ENCODE measurements around the gene CNOT1. TPM values are rescaled to one million over a fixed set of nuclear protein-coding genes. Genes with fewer than 3 reads are reported as not detected.

CNOT1 gene
- total and polyA plus RNA-seq, 2 of the 4 experiments (the other 2 are of a cell fraction) = 85.5 to 357 TPM

GRCh38 chr16:58639836-58640235, 10.2 kb upstream of the CNOT1 start:
- Histone ChIP-seq H3K27ac (ENCODE audit: insufficient read depth, low read length) (no peak overlapping the region), H3K56ac (ENCODE audit: extremely low read depth, insufficient read depth, low read length) (no peak overlapping the region), H3K4me2 (ENCODE audit: low read depth, low read length) (no peak overlapping the region), H2AFZ (replicated peaks; ENCODE audit: low read length, poor library complexity) (no peak overlapping the region), H3K4ac (ENCODE audit: low read depth, low read length) (no peak overlapping the region), H3K79me1 (ENCODE audit: low read depth in 1 of 2, low read length in 2 of 2) (no peaks in the 10 kb centered on the region), H3K9me3 (ENCODE audit: control insufficient read depth, insufficient read depth, low read length) (no peaks in the 10 kb centered on the region), H3K36me3 (ENCODE audit: control insufficient read depth, insufficient read depth, low read length) (no peaks in the 10 kb centered on the region), H3K14ac (replicated peaks; ENCODE audit: low read depth, low read length) (no peak overlapping the region), H3K27me3 (ENCODE audit: control insufficient read depth, insufficient read depth, low read length) (no peaks in the 10 kb centered on the region), H4K5ac (ENCODE audit: low read depth, low read length) (no peak overlapping the region), H3K9me1 (ENCODE audit: insufficient read depth, low read length) (peaks cover 3% of the 10 kb centered on the region; the same call in 1 of the 2 replicates), H2AK5ac (ENCODE audit: low read depth, low read length) (no peak overlapping the region), H3K4me1 (ENCODE audit: control insufficient read depth, insufficient read depth, low read length) (peaks cover 1% of the 10 kb centered on the region; the same call in 1 of the 2 replicates), H3K23ac (ENCODE audit: low read depth, low read length) (no peak overlapping the region), H3K9ac (ENCODE audit: low read depth, low read length) (no peak overlapping the region), H3K18ac (ENCODE audit: low read depth, low read length) (no peak overlapping the region), H2BK120ac (ENCODE audit: low read depth, low read length) (no peak overlapping the region), H2AK9ac (replicated peaks; ENCODE audit: low read depth, low read length, poor library complexity) (no peak overlapping the region), H2BK5ac (ENCODE audit: low read depth, low read length, poor library complexity, severe bottlenecking) (no peak overlapping the region), H4K91ac (ENCODE audit: insufficient read depth, low read depth, low read length) (no peak overlapping the region), H2BK15ac (ENCODE audit: low read depth, low read length) (no peak overlapping the region), H2BK20ac (ENCODE audit: low read depth, low read length) (no peak overlapping the region), H4K20me1 (ENCODE audit: insufficient read depth, low read length) (no peaks in the 10 kb centered on the region), H4K8ac (ENCODE audit: low read depth in 2 of 2, low read length in 2 of 2) (no peak overlapping the region), H3K4me3 (ENCODE audit: insufficient read depth, low read depth, low read length) (no peak overlapping the region)
- TF ChIP-seq BHLHE40 (IDR thresholded peaks at IDR 0.05; ENCODE audit: low read depth, low read length) (no peak), RCOR1 (IDR thresholded peaks at IDR 0.05; ENCODE audit: insufficient replicate concordance, low read length) (no peak), POLR2A (IDR thresholded peaks at IDR 0.05; ENCODE audit: low read depth, low read length) (no peak), ELK1 (IDR thresholded peaks at IDR 0.05; ENCODE audit: borderline replicate concordance, low read depth, low read length) (no peak), MAFK (IDR thresholded peaks at IDR 0.05; ENCODE audit: low read depth, low read length) (no peak), MAZ (IDR thresholded peaks at IDR 0.05; ENCODE audit: borderline replicate concordance, low read depth, low read length) (no peak), CHD1 (IDR thresholded peaks at IDR 0.05; ENCODE audit: low read depth, low read length) (no peak), MXI1 (IDR thresholded peaks at IDR 0.05; ENCODE audit: borderline replicate concordance, low read depth, low read length) (no peak), RAD21 (IDR thresholded peaks at IDR 0.05; ENCODE audit: low read length) (no peak), NFE2L2 (IDR thresholded peaks at IDR 0.05; ENCODE audit: low read depth, low read length) (no peak), SMC3 (IDR thresholded peaks at IDR 0.05; ENCODE audit: low read depth, low read length) (no peak), CEBPB (IDR thresholded peaks at IDR 0.05; ENCODE audit: low read depth, low read length) (no peak), FOS (IDR thresholded peaks at IDR 0.05; ENCODE audit: low read depth, low read length) (no peak), RFX5 (IDR thresholded peaks at IDR 0.05; ENCODE audit: low read depth, low read length) (no peak)
- TF ChIP-seq, protein P1, sequence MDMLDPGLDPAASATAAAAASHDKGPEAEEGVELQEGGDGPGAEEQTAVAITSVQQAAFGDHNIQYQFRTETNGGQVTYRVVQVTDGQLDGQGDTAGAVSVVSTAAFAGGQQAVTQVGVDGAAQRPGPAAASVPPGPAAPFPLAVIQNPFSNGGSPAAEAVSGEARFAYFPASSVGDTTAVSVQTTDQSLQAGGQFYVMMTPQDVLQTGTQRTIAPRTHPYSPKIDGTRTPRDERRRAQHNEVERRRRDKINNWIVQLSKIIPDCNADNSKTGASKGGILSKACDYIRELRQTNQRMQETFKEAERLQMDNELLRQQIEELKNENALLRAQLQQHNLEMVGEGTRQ (IDR thresholded peaks at IDR 0.05; ENCODE audit: low read depth, low read length) = no peak
- TF ChIP-seq, protein P2, sequence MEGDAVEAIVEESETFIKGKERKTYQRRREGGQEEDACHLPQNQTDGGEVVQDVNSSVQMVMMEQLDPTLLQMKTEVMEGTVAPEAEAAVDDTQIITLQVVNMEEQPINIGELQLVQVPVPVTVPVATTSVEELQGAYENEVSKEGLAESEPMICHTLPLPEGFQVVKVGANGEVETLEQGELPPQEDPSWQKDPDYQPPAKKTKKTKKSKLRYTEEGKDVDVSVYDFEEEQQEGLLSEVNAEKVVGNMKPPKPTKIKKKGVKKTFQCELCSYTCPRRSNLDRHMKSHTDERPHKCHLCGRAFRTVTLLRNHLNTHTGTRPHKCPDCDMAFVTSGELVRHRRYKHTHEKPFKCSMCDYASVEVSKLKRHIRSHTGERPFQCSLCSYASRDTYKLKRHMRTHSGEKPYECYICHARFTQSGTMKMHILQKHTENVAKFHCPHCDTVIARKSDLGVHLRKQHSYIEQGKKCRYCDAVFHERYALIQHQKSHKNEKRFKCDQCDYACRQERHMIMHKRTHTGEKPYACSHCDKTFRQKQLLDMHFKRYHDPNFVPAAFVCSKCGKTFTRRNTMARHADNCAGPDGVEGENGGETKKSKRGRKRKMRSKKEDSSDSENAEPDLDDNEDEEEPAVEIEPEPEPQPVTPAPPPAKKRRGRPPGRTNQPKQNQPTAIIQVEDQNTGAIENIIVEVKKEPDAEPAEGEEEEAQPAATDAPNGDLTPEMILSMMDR (conservative IDR thresholded peaks at IDR 0.05; ENCODE audit: low read depth, low read length) = no peak
- CTCF ChIA-PET = no interaction called here
- 67% methylated on average over 3 of the region's 8 CpGs; no CpG with 5 or more reads in 1 of the 2 experiments for WGBS, 2 experiments (ENCODE audit: extremely low coverage in 2 of 2, insufficient read length in 1 of 2)
- intact Hi-C loops (cut with micrococcal nuclease) = loop anchor here (2.0 to 10.0 kb wide), 2 partner anchors 127 to 305 kb away; no protein-coding TSS in a partner anchor
- POLR2A ChIA-PET (ENCODE audit: unreplicated experiment) = no interaction called here
- in situ Hi-C loops (cut with MboI; ENCODE audit: low sequenced_read_pairs) = no loop called here
- BruUV-seq (replicated peaks) = no TSS peak
- DNase-seq (no peak), ATAC-seq (ENCODE audit: low read depth) (no peak)
- dilution Hi-C loops (cut with HindIII; ENCODE audit: low sequenced_read_pairs, unreplicated experiment) = no loop called here

Measured in IMR-90 (cell line).